ENCODE data around the gene HYLS1.

DNA sequence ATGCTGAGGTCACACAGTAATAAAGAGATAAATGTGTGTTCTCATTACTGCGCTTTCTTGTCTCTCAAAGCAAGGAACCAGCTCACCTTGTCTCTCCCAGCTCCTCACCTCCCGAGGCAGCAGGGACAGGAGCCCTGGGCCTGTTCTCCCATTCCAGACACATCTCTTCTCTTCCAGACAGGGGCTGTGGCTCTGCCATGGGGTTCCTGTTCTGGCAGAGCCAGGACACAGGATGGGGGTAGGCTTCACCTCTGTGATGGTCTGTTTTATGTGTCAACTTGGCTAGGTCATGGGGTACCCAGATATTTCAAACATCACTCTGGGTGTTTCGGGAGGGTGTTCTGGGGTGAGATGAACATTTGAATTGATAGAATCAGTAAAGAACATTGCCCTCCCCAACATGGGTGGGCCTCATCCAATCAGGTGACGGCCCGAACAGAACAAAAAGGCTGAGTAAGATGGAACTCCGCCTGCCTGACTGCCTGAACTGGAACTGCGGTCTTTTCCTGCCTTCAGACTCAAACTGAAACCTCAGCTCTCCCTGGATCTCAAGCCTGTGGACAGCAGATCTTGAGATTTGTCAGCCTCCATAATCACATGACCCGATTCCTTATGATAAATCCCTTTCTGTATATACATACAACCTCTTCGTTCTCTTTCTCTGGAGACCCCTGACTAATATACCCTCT is 56.3 kb downstream of the HYLS1 start:
- TF ChIP-seq, protein P1, sequence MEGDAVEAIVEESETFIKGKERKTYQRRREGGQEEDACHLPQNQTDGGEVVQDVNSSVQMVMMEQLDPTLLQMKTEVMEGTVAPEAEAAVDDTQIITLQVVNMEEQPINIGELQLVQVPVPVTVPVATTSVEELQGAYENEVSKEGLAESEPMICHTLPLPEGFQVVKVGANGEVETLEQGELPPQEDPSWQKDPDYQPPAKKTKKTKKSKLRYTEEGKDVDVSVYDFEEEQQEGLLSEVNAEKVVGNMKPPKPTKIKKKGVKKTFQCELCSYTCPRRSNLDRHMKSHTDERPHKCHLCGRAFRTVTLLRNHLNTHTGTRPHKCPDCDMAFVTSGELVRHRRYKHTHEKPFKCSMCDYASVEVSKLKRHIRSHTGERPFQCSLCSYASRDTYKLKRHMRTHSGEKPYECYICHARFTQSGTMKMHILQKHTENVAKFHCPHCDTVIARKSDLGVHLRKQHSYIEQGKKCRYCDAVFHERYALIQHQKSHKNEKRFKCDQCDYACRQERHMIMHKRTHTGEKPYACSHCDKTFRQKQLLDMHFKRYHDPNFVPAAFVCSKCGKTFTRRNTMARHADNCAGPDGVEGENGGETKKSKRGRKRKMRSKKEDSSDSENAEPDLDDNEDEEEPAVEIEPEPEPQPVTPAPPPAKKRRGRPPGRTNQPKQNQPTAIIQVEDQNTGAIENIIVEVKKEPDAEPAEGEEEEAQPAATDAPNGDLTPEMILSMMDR (IDR thresholded peaks at IDR 0.05): no peak
- no peak for TF ChIP-seq POLR2A (IDR thresholded peaks at IDR 0.05)

Data from body of pancreas (tissue), 4 donors.